DND-41 (cell line): ENCODE results near the gene PNLIPRP3.

ENCODE experiments used
- ATAC-seq: fragments of 200-7000 bp; cut with Tn5 transposase; 3 replicates; pipeline ENCODE4 v1.9.1; 2021; ENCODE audit warnings: low read depth; ENCODE audit not compliant: insufficient read depth
- DNase-seq: peaks from one replicate; pipeline ENCODE4 v3.0.0-alpha.2; 2020
- H2AFZ ChIP-seq: 2 replicates; pipeline ENCODE4 v1.6.0; 2012; ENCODE audit warnings: low read depth, low read length
- H3K27ac ChIP-seq: 2 replicates; pipeline ENCODE4 v1.5.1; 2012; ENCODE audit warnings: low read length, inconsistent platforms
- H3K27me3 ChIP-seq: fragments of 200-600 bp; sonication (generic); 2 replicates; pipeline ENCODE4 v1.6.0; 2012; ENCODE audit warnings: low read length, mild to moderate bottlenecking, inconsistent platforms; ENCODE audit not compliant: insufficient read depth, poor library complexity
- H3K36me3 ChIP-seq: 2 replicates; pipeline ENCODE4 v1.5.1; 2012; ENCODE audit warnings: low read length, inconsistent platforms; ENCODE audit not compliant: insufficient read depth
- H3K4me1 ChIP-seq: 2 replicates; pipeline ENCODE4 v1.5.1; 2012; ENCODE audit warnings: mild to moderate bottlenecking, low read length; ENCODE audit not compliant: insufficient read depth
- H3K4me2 ChIP-seq: 2 replicates; pipeline ENCODE4 v1.6.0; 2012; ENCODE audit warnings: mild to moderate bottlenecking, moderate library complexity, low read length, inconsistent platforms; ENCODE audit not compliant: insufficient read depth
- H3K4me3 ChIP-seq, 2 experiments: fragments of 200-600 bp in 1 of 2; shearing (Covaris generic) in 1 of 2; 2 replicates each; pipeline ENCODE4 v1.5.1; 2012 to 2016; ENCODE audit warnings: inconsistent platforms in 2 of 2, low read length in 2 of 2, mild to moderate bottlenecking in 2 of 2, low read depth in 1 of 2, moderate library complexity in 1 of 2
- H3K79me2 ChIP-seq: 2 replicates; pipeline ENCODE4 v1.6.0; 2012; ENCODE audit warnings: low read length, inconsistent platforms; ENCODE audit not compliant: insufficient read depth
- H3K9ac ChIP-seq: 2 replicates; pipeline ENCODE4 v1.6.0; 2012; ENCODE audit warnings: low read depth, mild to moderate bottlenecking, inconsistent platforms, low read length, moderate library complexity
- H3K9me3 ChIP-seq: 2 replicates; pipeline ENCODE4 v1.5.1; 2012; ENCODE audit warnings: low read length, moderate library complexity, mild to moderate bottlenecking, inconsistent platforms; ENCODE audit not compliant: insufficient read depth, severe bottlenecking
- H4K20me1 ChIP-seq: 2 replicates; pipeline ENCODE4 v1.6.0; 2012; ENCODE audit warnings: low read length; ENCODE audit not compliant: insufficient read depth
- CTCF ChIP-seq: IDR thresholded peaks from 2 replicates; pipeline ENCODE4 v1.5.1; 2012; ENCODE audit warnings: borderline replicate concordance, low read length, moderate library complexity, mild to moderate bottlenecking; ENCODE audit not compliant: poor library complexity, severe bottlenecking; ENCODE audit errors: extremely low read depth
- EZH2 ChIP-seq: IDR thresholded peaks from 3 replicates; pipeline ENCODE4 v1.6.1; 2012; ENCODE audit warnings: borderline replicate concordance, low read depth, mild to moderate bottlenecking, moderate library complexity, low read length, inconsistent platforms; ENCODE audit not compliant: severe bottlenecking

PNLIPRP3 gene

DNA sequence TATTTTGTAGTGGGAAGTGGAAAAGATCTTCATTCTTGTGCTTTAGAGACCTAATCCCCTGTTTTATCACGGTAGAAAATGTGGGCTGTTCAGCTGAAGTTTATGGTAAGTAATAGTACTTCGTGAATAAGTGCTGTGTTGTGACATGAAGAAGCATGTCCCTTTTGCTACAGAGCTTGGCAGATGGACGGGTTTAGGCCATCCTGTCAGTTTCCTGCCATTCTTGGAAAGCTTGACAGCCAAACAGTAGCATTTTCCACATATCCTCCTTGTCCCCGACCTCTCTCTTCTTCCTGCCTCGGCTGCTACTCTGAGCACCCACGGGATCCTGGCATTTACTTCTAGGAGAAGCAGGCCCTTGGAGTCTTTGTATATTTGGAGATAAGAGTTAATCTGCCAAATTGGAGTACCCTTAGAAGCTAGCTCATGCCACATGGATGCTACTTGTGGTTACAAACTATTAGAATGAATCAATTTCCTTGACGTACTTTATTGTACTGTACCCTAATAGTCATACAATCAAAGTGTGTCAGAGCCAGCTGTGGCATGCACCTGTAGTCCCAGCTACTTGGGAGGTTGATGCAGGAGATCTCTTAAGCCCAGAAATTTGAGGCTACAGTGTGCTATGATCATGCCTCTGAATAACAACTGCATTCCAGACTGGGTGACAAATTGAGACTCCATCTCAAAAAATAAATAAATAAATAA, 39.2 kb downstream of the PNLIPRP3 start:
- H3K36me3 ChIP-seq = no peaks in the 10 kb centered on the region
- no peak overlapping the region for H3K9ac ChIP-seq
- H2AFZ ChIP-seq = no peak overlapping the region
- TF ChIP-seq CTCF = no peak
- no peak for TF ChIP-seq EZH2
- no peaks in the 10 kb centered on the region for H3K4me1 ChIP-seq
- H4K20me1 ChIP-seq = no peaks in the 10 kb centered on the region
- H3K4me3 ChIP-seq = no peak overlapping the region
- DNase-seq (no peak), ATAC-seq (no peak)
- no peak overlapping the region for H3K4me2 ChIP-seq
- H3K27ac ChIP-seq = no peak overlapping the region
- no peaks in the 10 kb centered on the region for H3K79me2 ChIP-seq
- no peaks in the 10 kb centered on the region for H3K9me3 ChIP-seq
- H3K27me3 ChIP-seq = no peaks in the 10 kb centered on the region

GRCh38 chr10:116469437-116469836, 41.8 kb downstream of the PNLIPRP3 start:
- Histone ChIP-seq H3K9ac (no peak overlapping the region), H3K4me3 (no peak overlapping the region), H3K4me2 (no peak overlapping the region), H2AFZ (no peak overlapping the region), H3K27ac (no peak overlapping the region), H3K79me2 (no peaks in the 10 kb centered on the region), H3K4me1 (no peaks in the 10 kb centered on the region), H3K27me3 (peaks cover 3% of the 10 kb centered on the region), H3K36me3 (no peaks in the 10 kb centered on the region), H3K9me3 (no peaks in the 10 kb centered on the region), H4K20me1 (no peaks in the 10 kb centered on the region)
- no peak for DNase-seq
- TF ChIP-seq EZH2 = no peak
- TF ChIP-seq CTCF = no peak
- no peak for ATAC-seq

DNA sequence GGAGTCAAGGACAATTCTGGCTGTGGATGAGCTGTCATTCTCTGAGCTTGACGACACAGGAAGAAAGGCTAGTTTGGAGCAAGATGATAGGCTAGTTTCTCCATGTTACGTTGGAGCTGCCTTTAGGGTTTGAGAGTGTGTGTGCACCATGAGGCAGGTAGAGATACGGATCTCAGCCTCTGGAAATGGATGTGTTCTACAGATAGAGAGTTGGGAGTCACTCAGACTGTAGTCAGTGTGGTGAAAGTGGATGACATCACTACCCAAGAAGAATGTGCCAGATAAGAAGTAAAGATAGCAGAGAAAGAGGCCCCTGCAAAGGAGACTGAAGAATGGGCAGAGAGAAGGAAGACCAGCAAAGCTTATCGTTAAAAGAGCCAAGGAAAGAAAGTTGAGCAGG, 42.4 kb downstream of the PNLIPRP3 start:
- Histone ChIP-seq H3K4me2 (no peak overlapping the region), H4K20me1 (no peaks in the 10 kb centered on the region), H3K4me1 (no peaks in the 10 kb centered on the region), H3K27me3 (peaks cover 3% of the 10 kb centered on the region), H2AFZ (no peak overlapping the region), H3K4me3 (no peak overlapping the region), H3K9ac (no peak overlapping the region), H3K9me3 (no peaks in the 10 kb centered on the region), H3K27ac (no peak overlapping the region), H3K36me3 (no peaks in the 10 kb centered on the region), H3K79me2 (no peaks in the 10 kb centered on the region)
- ATAC-seq (no peak), DNase-seq (no peak)
- no peak for TF ChIP-seq CTCF
- no peak for TF ChIP-seq EZH2
